ENCODE measurements around the gene JAKMIP1.

Gene JAKMIP1

DNA sequence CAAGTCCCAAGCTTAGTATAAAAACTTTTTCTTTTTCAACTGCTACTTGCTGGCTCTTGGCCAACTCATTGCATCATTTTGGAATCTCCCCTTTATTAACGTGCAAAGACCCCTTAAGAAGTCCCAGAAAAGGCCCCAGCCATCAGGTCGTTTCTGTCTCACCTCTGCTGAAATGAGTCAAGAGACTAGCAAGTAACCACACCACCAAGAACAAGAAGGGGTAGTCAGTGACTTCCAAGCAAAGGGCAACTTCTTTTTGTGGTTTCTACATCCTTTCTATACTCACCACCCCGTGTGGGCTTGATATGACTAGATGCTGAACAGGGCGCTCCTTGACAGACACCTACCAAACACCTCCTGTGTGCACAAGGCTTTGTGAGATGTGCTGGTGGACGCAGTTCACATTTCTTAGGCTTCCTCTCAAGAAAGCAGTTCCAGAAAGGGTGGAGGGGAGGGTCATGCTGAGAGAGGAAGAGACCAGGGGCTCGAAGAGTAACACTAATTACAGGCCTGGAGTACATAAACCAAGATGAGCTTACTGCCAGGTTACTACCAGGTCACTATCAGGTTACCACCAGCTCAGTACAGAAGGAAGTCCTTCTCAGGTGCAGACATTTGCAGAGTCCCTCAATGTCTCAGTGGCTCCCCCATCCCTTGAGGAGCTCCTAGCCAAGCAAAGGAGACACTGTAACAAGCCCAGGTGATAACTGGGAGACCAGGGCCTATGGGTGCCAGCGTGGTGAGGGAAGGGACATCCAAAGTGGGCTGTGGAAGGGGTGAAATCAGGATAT is 19.3 kb downstream of the JAKMIP1 start:
- DNase-seq (ENCODE audit: low read depth in 2 of 2) = no peak

GRCh38 chr4:6179362-6179761 is 21.0 kb downstream of the JAKMIP1 start:
- DNase-seq (ENCODE audit: low read depth in 2 of 2) = no peak

DNA sequence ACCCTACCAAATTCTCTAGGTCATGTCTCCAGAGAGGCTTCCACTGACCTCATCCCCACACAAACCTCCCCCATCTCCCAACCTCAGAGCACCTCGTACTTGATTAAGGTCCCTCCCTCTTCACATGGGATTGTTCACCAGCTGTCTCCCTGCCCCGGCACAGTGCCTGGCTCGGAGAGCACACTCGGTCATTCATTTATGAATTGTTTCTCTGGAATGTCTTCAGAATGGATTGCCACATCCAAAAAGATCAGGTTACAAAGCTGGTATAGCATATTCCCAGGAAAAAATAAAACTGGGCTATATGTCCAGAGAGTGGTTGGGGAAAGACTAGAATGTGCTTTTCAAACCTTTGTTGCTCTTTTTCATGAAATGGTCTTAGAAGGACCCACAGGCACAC is 21.6 kb downstream of the JAKMIP1 start:
- no peak for DNase-seq (ENCODE audit: low read depth in 2 of 2)

- DNase-seq (ENCODE audit: low read depth in 2 of 2) = no peak
Observed at GRCh38 chr4:6177587-6178197, 22.7 kb downstream of the JAKMIP1 start.

GRCh38 chr4:6175426-6175825 is 24.9 kb downstream of the JAKMIP1 start:
- no peak for DNase-seq (ENCODE audit: low read depth in 2 of 2)

GRCh38 chr4:6172927-6173200 is 27.5 kb downstream of the JAKMIP1 start:
- no peak for DNase-seq (ENCODE audit: low read depth in 2 of 2)

DNA sequence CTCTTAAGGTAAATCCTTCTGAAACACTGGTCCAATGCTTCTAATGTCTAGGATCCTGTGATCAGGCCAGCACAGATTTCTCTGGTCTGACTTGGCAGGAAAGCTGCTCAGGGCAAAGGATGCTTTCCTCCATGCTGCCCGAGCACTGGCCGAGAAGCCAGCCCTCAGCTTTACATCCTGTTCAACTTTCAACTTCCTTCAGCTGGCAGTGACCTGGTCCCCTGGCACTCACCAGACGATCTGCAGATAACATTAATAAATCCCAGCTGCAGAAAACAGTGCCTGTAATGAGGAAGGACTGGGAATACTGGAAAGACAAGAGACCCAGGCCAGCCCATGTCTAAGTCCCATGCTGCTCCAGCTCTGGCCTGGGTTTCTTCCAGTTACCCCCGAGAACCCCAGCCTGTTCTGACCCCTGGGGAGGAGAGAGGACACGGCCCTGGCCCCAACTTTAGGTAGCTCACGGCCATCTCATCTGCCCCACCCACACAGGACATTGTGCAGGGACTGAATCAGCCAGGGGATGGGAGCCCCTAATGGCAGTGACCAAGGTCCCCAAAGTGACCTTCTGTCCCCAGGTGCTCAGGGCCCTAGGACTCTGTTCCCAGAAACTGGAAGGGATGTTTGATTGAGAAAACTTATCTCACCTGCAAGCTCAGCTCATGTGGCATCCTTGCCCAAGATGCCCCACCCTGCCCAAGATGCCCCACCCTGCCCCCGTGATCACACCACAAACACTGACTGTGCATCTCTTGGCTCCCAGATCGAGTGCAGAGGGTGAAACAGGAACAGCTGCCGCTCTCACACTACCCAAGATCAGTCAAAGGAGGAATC is 28.0 kb downstream of the JAKMIP1 start:
- DNase-seq (ENCODE audit: low read depth in 2 of 2) = no peak

GRCh38 chr4:6169239-6169638 is 31.1 kb downstream of the JAKMIP1 start:
- no peak for DNase-seq (ENCODE audit: low read depth in 2 of 2)

DNA sequence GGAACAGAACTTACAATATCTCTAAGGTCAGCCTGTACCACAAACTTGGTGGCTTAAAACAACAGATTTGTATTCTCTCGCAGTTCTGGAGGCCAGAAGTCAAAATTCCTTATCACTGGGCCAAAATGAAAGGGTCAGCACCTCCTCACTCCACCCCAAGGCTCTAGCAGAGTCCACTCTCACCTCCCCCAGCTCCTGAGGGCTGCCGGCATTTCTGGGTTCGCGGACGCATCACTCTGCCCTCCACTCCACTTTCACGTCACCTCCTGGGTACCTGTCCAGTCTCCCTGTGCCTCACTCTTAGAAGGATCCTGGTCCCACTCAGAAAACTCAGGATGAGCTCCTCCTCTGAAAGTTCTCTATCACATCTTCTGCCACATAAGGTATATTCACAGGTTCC is 34.6 kb downstream of the JAKMIP1 start:
- no peak for DNase-seq (ENCODE audit: low read depth in 2 of 2)

GRCh38 chr4:6162885-6163284 is 37.5 kb downstream of the JAKMIP1 start:
- no peak for DNase-seq (ENCODE audit: low read depth in 2 of 2)

- no peak for DNase-seq (ENCODE audit: low read depth in 2 of 2)
Observed at GRCh38 chr4:6161921-6162464, 38.4 kb downstream of the JAKMIP1 start.

- DNase-seq (ENCODE audit: low read depth in 2 of 2) = no peak
Observed at GRCh38 chr4:6160536-6160935, 39.8 kb downstream of the JAKMIP1 start.

DNA sequence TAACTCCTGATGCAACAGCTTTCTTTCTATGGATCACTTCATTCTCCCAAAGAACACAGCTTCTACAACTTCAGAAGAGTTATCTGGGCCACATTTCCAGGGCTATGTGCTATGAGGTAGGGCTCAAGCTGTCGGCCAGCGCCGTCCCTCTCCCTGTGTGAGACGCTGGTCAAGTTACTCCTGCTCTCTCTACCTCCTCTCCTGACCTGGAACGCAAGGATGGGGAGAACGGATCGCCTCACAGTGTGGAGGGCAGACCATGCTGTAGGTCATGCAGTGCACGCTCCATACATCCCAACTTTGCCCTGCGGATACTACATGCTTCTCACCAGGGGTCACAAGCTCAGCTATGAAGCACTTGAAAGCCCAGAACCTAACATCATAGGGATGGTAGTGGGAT is 42.4 kb downstream of the JAKMIP1 start:
- no peak for DNase-seq (ENCODE audit: low read depth in 2 of 2)

GRCh38 chr4:6155996-6156750 is 44.2 kb downstream of the JAKMIP1 start:
- DNase-seq (ENCODE audit: low read depth in 2 of 2) = no peak

DNA sequence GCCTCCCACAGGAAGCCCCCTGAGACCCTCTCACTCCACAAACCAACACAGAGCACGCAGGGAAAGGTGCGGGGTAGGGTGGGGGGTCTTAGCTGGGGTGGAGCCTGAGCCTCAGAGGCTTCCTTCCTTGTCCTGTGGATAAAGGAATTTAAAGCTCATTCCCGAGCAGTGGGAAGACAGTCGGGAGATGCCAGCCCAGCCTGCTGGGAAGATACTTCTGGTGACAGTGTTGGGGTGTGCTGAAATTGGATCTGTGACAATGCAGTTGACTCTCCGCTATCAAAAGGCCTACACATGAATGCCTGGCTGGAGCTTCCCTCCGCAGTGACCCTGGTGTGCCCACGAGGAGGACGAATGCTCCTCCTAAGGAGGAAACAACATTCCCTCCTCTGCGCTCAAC is 45.5 kb downstream of the JAKMIP1 start:
- DNase-seq (ENCODE audit: low read depth in 2 of 2) = no peak

DNA sequence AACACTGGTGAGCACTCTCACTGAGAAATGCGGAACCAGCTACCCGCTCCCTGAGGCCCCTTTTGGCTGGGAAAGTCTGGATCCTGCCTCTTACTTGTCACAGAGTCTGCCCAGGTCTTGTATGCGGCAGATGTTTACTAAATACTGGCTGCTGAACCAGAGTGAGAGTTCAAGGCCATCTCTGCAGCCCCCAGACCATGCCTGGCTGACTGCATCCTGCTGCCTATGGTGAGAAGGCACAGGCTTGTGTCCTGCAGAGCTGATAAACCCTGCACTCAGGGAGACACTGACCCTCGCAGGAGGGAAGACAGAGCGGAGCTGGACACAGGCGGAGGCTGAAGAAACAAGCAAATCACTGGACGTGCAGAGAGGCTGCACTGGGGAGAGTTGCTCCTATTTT is 46.5 kb downstream of the JAKMIP1 start:
- no peak for DNase-seq (ENCODE audit: low read depth in 2 of 2)

DNA sequence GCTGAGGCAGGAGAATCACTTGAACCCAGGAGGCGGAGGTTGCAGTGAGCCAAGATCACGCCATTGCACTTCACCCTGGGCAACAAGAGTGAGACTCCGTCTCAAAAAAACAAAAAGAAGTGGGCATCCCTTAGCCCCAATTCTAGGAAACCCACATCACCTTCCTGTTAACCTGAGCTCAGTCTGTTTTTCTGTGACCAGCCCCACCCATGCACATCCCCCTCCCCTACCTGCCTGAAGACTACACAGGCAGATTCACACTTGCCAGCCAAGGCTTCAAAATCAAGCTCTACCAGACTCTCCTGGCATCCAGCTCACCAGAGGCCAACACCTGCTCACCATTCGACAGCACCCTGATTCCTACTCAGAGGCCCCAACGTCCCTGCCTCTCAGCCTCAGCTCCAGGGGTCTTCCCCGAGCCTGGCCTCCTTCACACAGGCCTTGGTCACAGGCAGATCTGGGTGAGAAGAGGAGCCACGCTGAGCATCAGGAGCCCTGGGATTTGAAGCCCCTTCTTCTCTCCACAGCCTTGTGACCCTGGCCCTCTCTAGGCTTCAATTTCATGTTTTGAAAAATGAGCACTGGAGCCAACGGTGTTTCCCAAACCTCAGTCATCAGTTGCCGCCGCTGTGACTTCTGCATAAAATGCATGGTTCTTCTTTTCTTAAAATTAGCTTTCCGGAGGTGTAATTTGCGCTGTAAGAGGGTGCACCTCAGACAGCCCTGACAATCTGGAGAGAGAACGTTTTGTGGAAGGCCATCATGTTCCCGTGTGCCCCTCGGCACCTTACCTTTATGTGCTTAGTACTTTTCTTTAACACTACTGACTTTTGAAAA is 47.3 kb downstream of the JAKMIP1 start:
- no peak for DNase-seq (ENCODE audit: low read depth in 2 of 2)

DNA sequence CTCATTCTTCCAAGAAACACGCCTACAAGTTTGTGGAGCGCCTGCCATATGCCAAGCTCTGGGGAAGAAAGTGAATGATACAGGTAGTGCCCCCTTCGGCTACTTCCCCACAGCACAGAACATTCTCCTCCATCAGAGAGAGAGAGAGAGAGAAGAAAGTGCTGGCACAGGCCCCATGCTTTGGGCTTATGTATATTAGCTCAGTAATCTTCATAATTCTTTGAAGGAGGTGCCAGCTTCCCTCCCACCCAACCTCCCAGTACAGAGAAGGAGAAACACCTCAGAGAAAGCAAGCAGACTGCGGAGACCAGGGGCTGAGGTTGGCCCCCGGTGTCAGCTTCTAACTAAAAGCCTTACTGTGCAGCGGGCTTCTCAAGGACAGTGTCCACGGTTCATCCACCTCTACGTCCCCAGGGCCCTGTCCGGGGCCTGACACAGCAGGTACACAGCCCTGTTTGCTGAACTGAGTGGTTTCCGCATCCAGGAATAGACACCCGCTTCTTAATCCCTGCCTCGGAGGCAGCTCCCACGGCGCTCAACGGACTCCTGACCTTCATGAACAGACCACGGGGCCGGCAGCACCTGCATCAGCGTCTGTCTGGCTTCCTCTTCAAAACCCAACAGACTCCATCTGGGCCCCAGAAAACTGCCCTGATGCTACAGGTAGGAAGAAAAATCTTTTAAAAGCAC is 50.2 kb downstream of the JAKMIP1 start:
- no peak for DNase-seq (ENCODE audit: low read depth in 2 of 2)

DNA sequence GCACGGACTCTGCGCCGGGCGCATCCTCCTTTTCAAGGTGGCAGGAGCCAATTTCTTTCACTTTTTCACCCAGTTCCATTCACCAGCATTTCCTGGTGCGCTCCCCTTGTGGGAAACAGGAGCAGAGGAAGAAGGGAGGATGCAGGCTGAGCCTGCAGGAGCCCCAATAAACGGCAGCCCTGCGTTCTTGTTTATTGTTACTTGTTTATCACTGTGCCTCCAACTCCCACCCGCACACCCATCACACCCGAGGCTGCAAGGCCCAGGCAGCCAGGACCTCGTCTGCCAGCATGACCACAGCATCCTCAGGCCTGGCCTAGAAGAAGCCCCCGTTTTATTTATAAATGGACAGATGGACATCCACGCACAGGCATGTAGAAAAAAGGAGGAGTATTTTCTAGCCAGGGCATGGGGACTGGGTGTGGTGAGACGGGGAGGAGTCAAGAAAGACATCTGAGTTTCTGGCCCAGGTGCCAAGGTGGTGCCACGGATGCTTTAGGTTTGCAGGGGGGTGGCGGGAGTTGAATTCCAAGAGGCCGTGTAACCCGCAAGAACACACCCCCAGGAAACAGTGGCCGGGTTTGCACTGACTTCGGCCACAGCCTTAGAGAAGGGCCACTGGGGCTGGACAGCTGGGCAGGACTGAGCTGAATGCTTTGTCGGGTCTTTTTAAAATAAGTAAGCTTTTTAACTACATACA is 51.7 kb downstream of the JAKMIP1 start:
- DNase-seq (ENCODE audit: low read depth in 2 of 2) = no peak

DNA sequence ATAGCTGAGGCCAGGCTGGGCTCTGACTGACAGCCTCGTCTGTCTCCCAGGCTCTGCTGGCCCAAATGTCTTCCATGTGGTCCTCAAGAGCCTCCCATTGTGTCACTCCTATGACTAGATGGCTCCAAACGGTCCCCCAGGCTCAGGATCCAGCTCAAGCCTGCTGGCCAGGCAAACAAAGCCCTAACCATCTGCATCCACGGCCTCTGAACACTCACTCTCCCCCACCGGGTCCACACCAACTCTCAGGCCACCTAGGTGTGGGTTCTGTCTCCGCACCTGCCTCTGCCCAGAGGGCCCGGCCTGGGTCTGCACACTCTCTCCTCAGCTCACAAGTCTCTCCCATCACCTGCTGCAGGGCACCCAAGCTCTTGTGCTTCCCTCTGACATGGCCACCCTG is 52.9 kb downstream of the JAKMIP1 start:
- no peak for DNase-seq (ENCODE audit: low read depth in 2 of 2)
